Loucy (cell line): ENCODE measurements around the gene UMODL1.

ENCODE experiments used
- H2AFZ ChIP-seq: fragments of 200-600 bp; sonication (generic); 2 replicates; pipeline ENCODE4 v1.6.0; 2016; ENCODE audit warnings: antibody characterized with exemption, mild to moderate bottlenecking, low read length, moderate library complexity
- H3F3A ChIP-seq: fragments of 200-600 bp; 2 replicates; pipeline ENCODE4 v1.6.0; 2016; ENCODE audit warnings: antibody characterized with exemption, low read depth, mild to moderate bottlenecking
- H3K27me3 ChIP-seq: fragments of 200-600 bp; sonication (generic); 2 replicates; pipeline ENCODE4 v1.6.1; 2014; ENCODE audit warnings: low read length, mild to moderate bottlenecking; ENCODE audit not compliant: insufficient read depth, poor library complexity, severe bottlenecking
- H3K36me3 ChIP-seq: fragments of 200-600 bp; sonication (generic); 2 replicates; pipeline ENCODE4 v1.6.1; 2016; ENCODE audit warnings: low read length; ENCODE audit not compliant: insufficient read depth
- H3K4me1 ChIP-seq: fragments of 200-600 bp; sonication (generic); 2 replicates; pipeline ENCODE4 v1.5.1; 2014; ENCODE audit warnings: low read length, mild to moderate bottlenecking; ENCODE audit not compliant: insufficient read depth, poor library complexity, severe bottlenecking
- H3K4me2 ChIP-seq: fragments of 200-600 bp; sonication (generic); 2 replicates; pipeline ENCODE4 v1.6.0; 2014; ENCODE audit warnings: antibody characterized with exemption, low read length, low read depth, mild to moderate bottlenecking; ENCODE audit not compliant: poor library complexity, severe bottlenecking
- H3K4me3 ChIP-seq: fragments of 200-600 bp; sonication (generic); 2 replicates; pipeline ENCODE4 v1.5.1; 2014; ENCODE audit warnings: low read length, mild to moderate bottlenecking, mixed read lengths; ENCODE audit not compliant: poor library complexity, severe bottlenecking
- H3K79me2 ChIP-seq: fragments of 200-600 bp; sonication (generic); 2 replicates; pipeline ENCODE4 v1.6.1; 2014; ENCODE audit warnings: low read length; ENCODE audit not compliant: insufficient read depth
- H3K9ac ChIP-seq: fragments of 200-600 bp; sonication (generic); 2 replicates; pipeline ENCODE4 v1.6.0; 2014; ENCODE audit warnings: mild to moderate bottlenecking, low read depth, low read length, moderate library complexity; ENCODE audit not compliant: poor library complexity, severe bottlenecking
- H3K9me2 ChIP-seq: fragments of 200-600 bp; sonication (generic); replicated peaks from 2 replicates; pipeline ENCODE4 v1.6.1; 2016; ENCODE audit warnings: low read depth, low read length, mixed read lengths
- H3K9me3 ChIP-seq: fragments of 200-600 bp; sonication (generic); 2 replicates; pipeline ENCODE4 v1.6.1; 2014; ENCODE audit warnings: mild to moderate bottlenecking, antibody characterized with exemption, low read length, low read depth; ENCODE audit not compliant: insufficient read depth
- H4K20me1 ChIP-seq: fragments of 200-600 bp; sonication (generic); 2 replicates; pipeline ENCODE4 v1.6.0; 2014; ENCODE audit warnings: antibody characterized with exemption, low read length, mild to moderate bottlenecking; ENCODE audit not compliant: insufficient read depth, poor library complexity, severe bottlenecking
- CTCF ChIP-seq: fragments of 200-600 bp; sonication (generic); conservative IDR thresholded peaks from 2 replicates; pipeline ENCODE4 v1.5.1; 2014; ENCODE audit warnings: mild to moderate bottlenecking, antibody characterized with exemption, low read length
- EZH2phosphoT487 ChIP-seq: fragments of 200-600 bp; IDR thresholded peaks from 2 replicates; pipeline ENCODE4 v1.6.1; 2018; ENCODE audit warnings: antibody characterized with exemption, mild to moderate bottlenecking, moderate library complexity, borderline replicate concordance

Gene UMODL1

GRCh38 chr21:42122398-42122797 is 51.3 kb downstream of the UMODL1 start:
- H4K20me1 ChIP-seq = no peaks in the 10 kb centered on the region
- peak overlapping the region; percentile 76 for H3K4me2 ChIP-seq

GRCh38 chr21:42122808-42123207 is 51.7 kb downstream of the UMODL1 start:
- H3K4me1 ChIP-seq = peaks cover 92% of the 10 kb centered on the region
- H3K27me3 ChIP-seq = no peaks in the 10 kb centered on the region
- H3K9ac ChIP-seq = peak overlapping the region; percentile 92
- H3K4me3 ChIP-seq = peak overlapping the region; percentile 64
- H3F3A ChIP-seq = peaks cover 15% of the 10 kb centered on the region
- H3K9me3 ChIP-seq = no peaks in the 10 kb centered on the region
- H3K4me2 ChIP-seq = peak overlapping the region; percentile 76
- no peak overlapping the region for H2AFZ ChIP-seq
- H4K20me1 ChIP-seq = no peaks in the 10 kb centered on the region
- no peaks in the 10 kb centered on the region for H3K9me2 ChIP-seq
- H3K79me2 ChIP-seq = peaks cover 74% of the 10 kb centered on the region
- H3K36me3 ChIP-seq = no peaks in the 10 kb centered on the region
- TF ChIP-seq EZH2phosphoT487 = no peak
- TF ChIP-seq CTCF = no peak

More at GRCh38 chr21:42122398-42122797, 51.3 kb downstream of the UMODL1 start:
- H3K79me2 ChIP-seq = peaks cover 70% of the 10 kb centered on the region
- no peaks in the 10 kb centered on the region for H3K36me3 ChIP-seq
- no peaks in the 10 kb centered on the region for H3K27me3 ChIP-seq
- H3K9me3 ChIP-seq = no peaks in the 10 kb centered on the region
- no peak overlapping the region for H2AFZ ChIP-seq
- peaks cover 15% of the 10 kb centered on the region for H3F3A ChIP-seq
- no peaks in the 10 kb centered on the region for H3K9me2 ChIP-seq
- peak overlapping the region; percentile 64 for H3K4me3 ChIP-seq
- H3K9ac ChIP-seq = peak overlapping the region; percentile 92
- TF ChIP-seq EZH2phosphoT487 (no peak), CTCF (no peak)
- peaks cover 92% of the 10 kb centered on the region for H3K4me1 ChIP-seq

- no peak for TF ChIP-seq CTCF
- no peak for TF ChIP-seq EZH2phosphoT487
- no peaks in the 10 kb centered on the region for H3K27me3 ChIP-seq
- H3K4me3 ChIP-seq = peak overlapping the region; percentile 64
- no peaks in the 10 kb centered on the region for H4K20me1 ChIP-seq
- peaks cover 75% of the 10 kb centered on the region for H3K79me2 ChIP-seq
- H3K4me1 ChIP-seq = peaks cover 89% of the 10 kb centered on the region
- H3K4me2 ChIP-seq = peak overlapping the region; percentile 76
- no peaks in the 10 kb centered on the region for H3K9me2 ChIP-seq
- no peaks in the 10 kb centered on the region for H3K9me3 ChIP-seq
- H2AFZ ChIP-seq = no peak overlapping the region
- H3F3A ChIP-seq = peaks cover 12% of the 10 kb centered on the region
- H3K36me3 ChIP-seq = no peaks in the 10 kb centered on the region
- H3K9ac ChIP-seq = peak overlapping the region; percentile 92
Observed at GRCh38 chr21:42123219-42123908, 52.2 kb downstream of the UMODL1 start.
